Endothelial cell of umbilical vein (primary cell): Measurements from ENCODE around the gene LIPH. TPM values are rescaled to one million over a fixed set of nuclear protein-coding genes. Genes with fewer than 3 reads are reported as not detected.

ENCODE experiments used
- BruUV-seq: library from RNA; stranded (reverse); fragments of 400-500 nt; replicated peaks from 2 replicates; lab custom pipeline; 2021; lab: Mats Ljungman, UMichigan
- CTCF ChIA-PET: fragments of 300-600, 350-600 bp; sonication (Branson Sonifier 250); formaldehyde crosslinking; loops from one replicate; lab custom pipeline; 2021; ENCODE audit warnings: antibody characterized with exemption, inconsistent platforms; lab: Charles Lee
- POLR2A ChIA-PET: fragments of 300-600, 350-600 bp; sonication (Branson Sonifier 250); formaldehyde crosslinking; loops from one replicate; lab custom pipeline; 2021; ENCODE audit warnings: antibody characterized with exemption, inconsistent platforms; lab: Charles Lee
- DNase-seq: peaks from one replicate; pipeline ENCODE4 v3.0.0-alpha.2; 2011; ENCODE audit warnings: low read depth, low spot score
- FAIRE-seq: peaks from 2 replicates; lab custom pipeline; 2011; peaks lifted over from hg19 to GRCh38; lab: Jason Lieb, UNC
- H2AFZ ChIP-seq: 2 replicates; pipeline ENCODE4 v1.6.0; 2012; ENCODE audit warnings: low read depth, low read length, control low read depth, inconsistent platforms
- H3K27ac ChIP-seq: 2 replicates; pipeline ENCODE4 v1.5.1; 2011; ENCODE audit warnings: low read depth, mild to moderate bottlenecking, control low read depth, low read length, moderate library complexity; ENCODE audit not compliant: insufficient read depth
- H3K27me3 ChIP-seq, 2 experiments: 2 replicates each; pipeline versions ENCODE4 v1.6.0 to v1.6.1; 2011; ENCODE audit warnings: low read length in 2 of 2, mixed read lengths in 1 of 2; ENCODE audit not compliant: control insufficient read depth in 2 of 2, insufficient read depth in 2 of 2
- H3K36me3 ChIP-seq, 2 experiments: 2 replicates in 1 of 2; 3 replicates in 1 of 2; pipeline ENCODE4 v1.5.1; 2011; ENCODE audit warnings: low read length in 2 of 2, mild to moderate bottlenecking in 1 of 2, moderate library complexity in 1 of 2; ENCODE audit not compliant: control insufficient read depth in 2 of 2, insufficient read depth in 2 of 2; ENCODE audit errors: extremely low read depth in 1 of 2
- H3K4me1 ChIP-seq: 3 replicates; pipeline ENCODE4 v1.5.1; 2011; ENCODE audit warnings: mild to moderate bottlenecking, low read length; ENCODE audit not compliant: control insufficient read depth, insufficient read depth; ENCODE audit errors: extremely low read depth
- H3K4me2 ChIP-seq: 2 replicates; pipeline ENCODE4 v1.6.1; 2011; ENCODE audit warnings: low read length, control low read depth, mixed read lengths; ENCODE audit not compliant: insufficient read depth
- H3K4me3 ChIP-seq, 3 experiments: fragments of 200-600 bp in 1 of 3; sonication (generic), shearing (Covaris generic) in 1 of 3; replicated peaks in 1 of 3; 2 replicates each; pipeline ENCODE4 v1.5.1; 2011 to 2016; ENCODE audit warnings: control low read depth in 3 of 3, low read length in 3 of 3, mild to moderate bottlenecking in 2 of 3, inconsistent platforms in 1 of 3, low read depth in 1 of 3, moderate library complexity in 1 of 3; ENCODE audit not compliant: insufficient read depth in 1 of 3
- H3K79me2 ChIP-seq: 2 replicates; pipeline ENCODE4 v1.6.0; 2012; ENCODE audit warnings: low read length, inconsistent platforms; ENCODE audit not compliant: control insufficient read depth, insufficient read depth
- H3K9ac ChIP-seq: replicated peaks from 2 replicates; pipeline ENCODE3; 2011; ENCODE audit warnings: low read length, control low read depth; ENCODE audit not compliant: insufficient read depth; ENCODE audit errors: extremely low read depth
- H3K9me1 ChIP-seq: replicated peaks from 3 replicates; pipeline ENCODE4 v1.6.0; 2011; ENCODE audit warnings: mild to moderate bottlenecking, low read length; ENCODE audit not compliant: control insufficient read depth, insufficient read depth; ENCODE audit errors: extremely low read depth
- H3K9me3 ChIP-seq: replicated peaks from 2 replicates; pipeline ENCODE4 v1.5.1; 2012; ENCODE audit warnings: low read length, inconsistent platforms; ENCODE audit not compliant: control insufficient read depth, insufficient read depth
- H4K20me1 ChIP-seq: replicated peaks from 2 replicates; pipeline ENCODE3; 2011; ENCODE audit warnings: mild to moderate bottlenecking, low read length; ENCODE audit not compliant: control insufficient read depth, insufficient read depth; ENCODE audit errors: extremely low read depth
- CTCF ChIP-seq, 2 donors: IDR thresholded peaks; 1 replicate in 1 of 2; 2 replicates in 1 of 2; pipeline ENCODE4 v1.5.1; 2011; ENCODE audit warnings: low read length in 2 of 2, mild to moderate bottlenecking in 2 of 2, moderate library complexity in 2 of 2, control low read depth in 1 of 2, inconsistent platforms in 1 of 2, low read depth in 1 of 2; ENCODE audit not compliant: insufficient read depth in 1 of 2; ENCODE audit errors: extremely low read depth in 1 of 2
- EZH2 ChIP-seq: IDR thresholded peaks from 2 replicates; pipeline ENCODE4 v1.6.1; 2012; ENCODE audit warnings: borderline replicate concordance, low read depth, mild to moderate bottlenecking, moderate library complexity, low read length, inconsistent platforms; ENCODE audit not compliant: severe bottlenecking
- FOS ChIP-seq: IDR thresholded peaks from 2 replicates; pipeline ENCODE4 v1.6.1; 2011; ENCODE audit warnings: mild to moderate bottlenecking, low read length, moderate library complexity, borderline replicate concordance; ENCODE audit not compliant: insufficient read depth
- GATA2 ChIP-seq: IDR thresholded peaks from 2 replicates; pipeline ENCODE4 v1.7.0; 2011; ENCODE audit warnings: low read depth, mild to moderate bottlenecking, moderate library complexity, mixed read lengths, low read length; ENCODE audit not compliant: insufficient read length, insufficient read depth
- JUN ChIP-seq: IDR thresholded peaks from 2 replicates; pipeline ENCODE4 v1.6.1; 2011; ENCODE audit warnings: borderline replicate concordance, low read depth; ENCODE audit not compliant: insufficient read length, insufficient read depth
- MAX ChIP-seq: IDR thresholded peaks from 2 replicates; pipeline ENCODE4 v1.6.1; 2011; ENCODE audit not compliant: insufficient read depth, insufficient read length
- MYC ChIP-seq: IDR thresholded peaks from one replicate; pipeline ENCODE4 v1.6.1; 2011; ENCODE audit warnings: mild to moderate bottlenecking, low read depth, low read length
- POLR2A ChIP-seq: IDR thresholded peaks from 2 replicates; pipeline ENCODE4 v1.6.1; 2012; ENCODE audit warnings: low read depth, mild to moderate bottlenecking, control low read depth, low read length
- POLR2AphosphoS5 ChIP-seq: IDR thresholded peaks from 2 replicates; pipeline ENCODE4 v1.6.1; 2012; ENCODE audit warnings: low read depth, mild to moderate bottlenecking, control low read depth, low read length, moderate library complexity; ENCODE audit not compliant: insufficient read depth
- dilution Hi-C: fragments of 300-500 bp; cut with MboI; formaldehyde crosslinking; loops from one replicate; pipeline ENCODE4 v1.15.0; 2019; ENCODE audit warnings: low sequenced_read_pairs; ENCODE audit not compliant: extremely low pct_ligation_motif_present
- intact Hi-C: fragments of 100-400 bp; cut with micrococcal nuclease; formaldehyde crosslinking; loops from one replicate; pipeline ENCODE4 v1.10.0; 2022
- polyA plus RNA-seq, 4 experiments: library from polyadenylated mRNA; depleted of rRNA in 3 of 4; stranded (reverse) in 3 of 4; unstranded in 1 of 4; fragments of >200 nt; gene quantifications; 2 replicates each; pipeline versions ENCODE4 v1.2.1 to v1.2.3, GENCODE V29; 2011 to 2012; ENCODE audit warnings: missing spikeins in 1 of 4
- total RNA-seq: library from RNA; stranded (reverse); gene quantifications from 2 replicates; pipeline ENCODE4 v1.2.3, GENCODE V29; 2021

Gene LIPH
- total and polyA plus RNA-seq, 2 donors (not counting 3 experiments of a cell fraction or from before 2014, with no cell fraction given): not detected

DNA sequence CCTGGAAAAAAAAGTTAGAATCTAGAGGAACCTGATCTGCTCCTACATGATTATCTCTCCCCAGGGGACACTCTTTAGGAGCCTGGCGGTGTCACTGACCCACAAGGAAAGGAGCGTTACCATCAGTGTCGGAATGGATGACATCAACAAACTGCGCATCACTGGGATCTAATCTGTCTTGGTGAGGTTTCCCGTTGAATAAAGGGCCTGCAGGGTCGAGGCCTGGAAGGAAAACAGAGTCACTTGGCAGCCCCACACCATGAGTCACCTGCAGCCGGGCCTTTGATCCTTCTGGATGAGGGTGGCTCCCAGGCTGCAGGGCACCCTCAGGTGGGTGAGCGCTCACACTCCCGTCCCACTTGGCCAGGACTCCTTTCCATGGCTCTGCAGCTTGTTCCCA, 25.0 kb downstream of the LIPH start:
- no peak for DNase-seq
- dilution Hi-C loops: no loop called here
- POLR2A ChIA-PET: no interaction called here

More for the DNA sequence above, 25.0 kb downstream of the LIPH start:
- H3K4me3 ChIP-seq: no peak overlapping the region
- FAIRE-seq: no peak
- H3K27me3 ChIP-seq: no peaks in the 10 kb centered on the region
- no peaks in the 10 kb centered on the region for H3K9me3 ChIP-seq
- no peaks in the 10 kb centered on the region for H4K20me1 ChIP-seq
- H3K9me1 ChIP-seq: peaks cover 3% of the 10 kb centered on the region
- H3K4me1 ChIP-seq: no peaks in the 10 kb centered on the region
- H3K4me2 ChIP-seq: no peak overlapping the region
- no peak overlapping the region for H3K27ac ChIP-seq
- no peak overlapping the region for H3K9ac ChIP-seq
- intact Hi-C loops: no loop called here
- CTCF ChIA-PET: interaction anchor here (0.8 to 1.5 kb wide), 2 partner anchors 32 to 653 kb away, joined by 4 to 5 read pairs; no protein-coding TSS in a partner anchor
- no peak for TF ChIP-seq MAX
- TF ChIP-seq POLR2A: no peak
- TF ChIP-seq POLR2AphosphoS5: no peak
- TF ChIP-seq JUN: no peak
- no peak for TF ChIP-seq GATA2
- no peak for TF ChIP-seq FOS
- TF ChIP-seq EZH2: no peak
- no peak for TF ChIP-seq CTCF (IDR thresholded peaks at IDR 0.05; ENCODE audit: extremely low read depth in 1 of 2, insufficient read depth in 1 of 2, low read depth in 1 of 2, low read length in 2 of 2)
- TF ChIP-seq MYC: no peak
- no peaks in the 10 kb centered on the region for H3K79me2 ChIP-seq
- BruUV-seq: no TSS peak
- no peak overlapping the region for H2AFZ ChIP-seq
- H3K36me3 ChIP-seq: no peaks in the 10 kb centered on the region
